Lung microvascular endothelial cell (primary cell): ENCODE results near the gene GAGE2A. TPM values are rescaled to one million over a fixed set of nuclear protein-coding genes. Genes with fewer than 3 reads are reported as not detected.
A peak's percentile ranks its signal among the peaks of the same experiment; 100 is the strongest.
"Not testable (repeated sequence)": the region's sequence is repeated elsewhere in the genome, so short reads cannot be mapped to it uniquely, and the experiment has no call there.

Experiments
- DNase-seq, 2 donors: peaks; one replicate each; pipeline versions ENCODE4 v3.0.0 to v3.0.0-alpha.2; 2010; ENCODE audit warnings: low read depth in 2 of 2
- total RNA-seq: library from RNA; depleted of rRNA; stranded (reverse); fragments of >200 nt; gene quantifications from 2 replicates; pipeline ENCODE4 v1.2.1, GENCODE V29; 2014

Gene GAGE2A
- total RNA-seq = not detected in 2 replicates

DNA sequence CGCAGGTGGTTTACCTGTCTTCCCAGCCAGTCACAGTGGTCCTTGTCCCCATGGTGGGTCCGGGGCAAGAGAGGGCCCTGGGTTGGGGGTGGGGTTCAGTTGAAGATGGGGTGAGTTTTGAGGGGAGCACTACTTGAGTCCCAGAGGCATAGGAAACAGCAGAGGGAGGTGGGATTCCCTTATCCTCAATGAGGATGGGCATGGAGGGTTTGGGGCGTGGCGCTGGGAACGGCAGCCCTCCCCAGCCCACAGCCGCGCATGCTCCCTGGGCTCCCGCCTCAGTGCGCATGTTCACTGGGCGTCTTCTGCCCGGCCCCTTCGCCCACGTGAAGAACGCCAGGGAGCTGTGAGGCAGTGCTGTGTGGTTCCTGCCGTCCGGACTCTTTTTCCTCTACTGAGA lies at the start of gene GAGE2A:
GAGE2A (plus strand) TSS at position 301 of the 400 bp plus-strand sequence. CDS start 1,155 bp downstream, outside the sequence.
- not testable (repeated sequence) for DNase-seq

- DNase-seq = not testable (repeated sequence)
Observed at GRCh38 chrX:49541433-49541832, 47.9 kb upstream of the GAGE2A start, which contains the start of gene GAGE12D. Gene GAGE12D, plus strand, starts transcription at chrX:49541733. Its CDS starts 1,155 bp downstream, at chrX:49542888.

DNA sequence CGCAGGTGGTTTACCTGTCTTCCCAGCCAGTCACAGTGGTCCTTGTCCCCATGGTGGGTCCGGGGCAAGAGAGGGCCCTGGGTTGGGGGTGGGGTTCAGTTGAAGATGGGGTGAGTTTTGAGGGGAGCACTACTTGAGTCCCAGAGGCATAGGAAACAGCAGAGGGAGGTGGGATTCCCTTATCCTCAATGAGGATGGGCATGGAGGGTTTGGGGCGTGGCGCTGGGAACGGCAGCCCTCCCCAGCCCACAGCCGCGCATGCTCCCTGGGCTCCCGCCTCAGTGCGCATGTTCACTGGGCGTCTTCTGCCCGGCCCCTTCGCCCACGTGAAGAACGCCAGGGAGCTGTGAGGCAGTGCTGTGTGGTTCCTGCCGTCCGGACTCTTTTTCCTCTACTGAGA lies 38.3 kb upstream of the GAGE2A start, which contains the start of gene GAGE12E:
GAGE12E (plus strand) TSS at position 301 of the 400 bp plus-strand sequence. CDS start 1,155 bp downstream, outside the sequence.
- DNase-seq = not testable (repeated sequence)

DNA sequence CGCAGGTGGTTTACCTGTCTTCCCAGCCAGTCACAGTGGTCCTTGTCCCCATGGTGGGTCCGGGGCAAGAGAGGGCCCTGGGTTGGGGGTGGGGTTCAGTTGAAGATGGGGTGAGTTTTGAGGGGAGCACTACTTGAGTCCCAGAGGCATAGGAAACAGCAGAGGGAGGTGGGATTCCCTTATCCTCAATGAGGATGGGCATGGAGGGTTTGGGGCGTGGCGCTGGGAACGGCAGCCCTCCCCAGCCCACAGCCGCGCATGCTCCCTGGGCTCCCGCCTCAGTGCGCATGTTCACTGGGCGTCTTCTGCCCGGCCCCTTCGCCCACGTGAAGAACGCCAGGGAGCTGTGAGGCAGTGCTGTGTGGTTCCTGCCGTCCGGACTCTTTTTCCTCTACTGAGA lies 28.8 kb upstream of the GAGE2A start, which contains the start of gene GAGE12F:
GAGE12F (plus strand) TSS at position 301 of the 400 bp plus-strand sequence. CDS start 1,155 bp downstream, outside the sequence.
- not testable (repeated sequence) for DNase-seq

DNA sequence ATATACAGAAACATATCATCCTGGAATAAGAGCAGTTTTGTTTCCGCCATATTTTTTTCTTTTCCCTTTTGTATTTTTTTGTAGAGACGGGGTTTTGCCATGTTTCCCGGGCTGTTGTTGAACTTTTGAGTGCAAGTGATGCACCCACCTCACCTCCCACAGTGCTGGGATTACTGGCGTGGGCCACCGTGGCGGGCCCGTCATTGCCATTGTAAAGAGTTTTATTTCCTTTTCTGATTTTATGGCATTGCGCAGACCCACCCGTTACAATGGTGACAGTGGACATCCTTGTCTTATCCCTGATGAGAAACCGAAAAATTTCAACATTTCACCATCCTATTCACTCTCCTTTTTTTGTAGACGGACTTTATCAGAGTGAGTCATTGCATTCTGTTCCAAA lies 20.6 kb upstream of the GAGE2A start:
- DNase-seq = not testable (repeated sequence)

DNA sequence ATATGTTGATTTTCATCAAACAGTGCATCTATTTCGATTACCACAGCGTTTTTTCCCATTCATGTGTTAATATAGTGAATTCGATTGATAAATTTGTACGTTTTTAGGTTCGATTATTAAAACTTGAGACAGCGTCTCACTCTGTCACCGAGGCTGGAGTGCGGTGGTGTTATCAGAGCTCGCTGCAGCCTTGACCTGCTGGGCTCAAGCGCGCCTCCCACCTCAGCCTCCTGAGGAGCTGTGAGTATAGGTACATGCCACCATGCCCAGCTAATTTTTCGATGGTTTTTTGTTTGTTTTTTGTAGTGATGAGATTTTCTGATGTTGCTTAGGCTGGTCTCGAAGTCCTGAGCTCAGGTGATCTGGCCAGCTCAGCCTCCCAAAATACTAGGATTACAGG lies 20.1 kb upstream of the GAGE2A start:
- not testable (repeated sequence) for DNase-seq

DNA sequence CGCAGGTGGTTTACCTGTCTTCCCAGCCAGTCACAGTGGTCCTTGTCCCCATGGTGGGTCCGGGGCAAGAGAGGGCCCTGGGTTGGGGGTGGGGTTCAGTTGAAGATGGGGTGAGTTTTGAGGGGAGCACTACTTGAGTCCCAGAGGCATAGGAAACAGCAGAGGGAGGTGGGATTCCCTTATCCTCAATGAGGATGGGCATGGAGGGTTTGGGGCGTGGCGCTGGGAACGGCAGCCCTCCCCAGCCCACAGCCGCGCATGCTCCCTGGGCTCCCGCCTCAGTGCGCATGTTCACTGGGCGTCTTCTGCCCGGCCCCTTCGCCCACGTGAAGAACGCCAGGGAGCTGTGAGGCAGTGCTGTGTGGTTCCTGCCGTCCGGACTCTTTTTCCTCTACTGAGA lies 19.2 kb upstream of the GAGE2A start, which contains the start of gene GAGE12G:
GAGE12G (plus strand) TSS at position 301 of the 400 bp plus-strand sequence. CDS start 1,155 bp downstream, outside the sequence.
- not testable (repeated sequence) for DNase-seq

DNA sequence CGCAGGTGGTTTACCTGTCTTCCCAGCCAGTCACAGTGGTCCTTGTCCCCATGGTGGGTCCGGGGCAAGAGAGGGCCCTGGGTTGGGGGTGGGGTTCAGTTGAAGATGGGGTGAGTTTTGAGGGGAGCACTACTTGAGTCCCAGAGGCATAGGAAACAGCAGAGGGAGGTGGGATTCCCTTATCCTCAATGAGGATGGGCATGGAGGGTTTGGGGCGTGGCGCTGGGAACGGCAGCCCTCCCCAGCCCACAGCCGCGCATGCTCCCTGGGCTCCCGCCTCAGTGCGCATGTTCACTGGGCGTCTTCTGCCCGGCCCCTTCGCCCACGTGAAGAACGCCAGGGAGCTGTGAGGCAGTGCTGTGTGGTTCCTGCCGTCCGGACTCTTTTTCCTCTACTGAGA lies 9.6 kb upstream of the GAGE2A start, which contains the start of gene GAGE12H:
GAGE12H (plus strand) TSS at position 301 of the 400 bp plus-strand sequence. CDS start 1,155 bp downstream, outside the sequence.
- DNase-seq = not testable (repeated sequence)

GRCh38 chrX:49589769-49590478 lies 628 bp downstream of the GAGE2A start:
- not testable (repeated sequence) for DNase-seq

DNA sequence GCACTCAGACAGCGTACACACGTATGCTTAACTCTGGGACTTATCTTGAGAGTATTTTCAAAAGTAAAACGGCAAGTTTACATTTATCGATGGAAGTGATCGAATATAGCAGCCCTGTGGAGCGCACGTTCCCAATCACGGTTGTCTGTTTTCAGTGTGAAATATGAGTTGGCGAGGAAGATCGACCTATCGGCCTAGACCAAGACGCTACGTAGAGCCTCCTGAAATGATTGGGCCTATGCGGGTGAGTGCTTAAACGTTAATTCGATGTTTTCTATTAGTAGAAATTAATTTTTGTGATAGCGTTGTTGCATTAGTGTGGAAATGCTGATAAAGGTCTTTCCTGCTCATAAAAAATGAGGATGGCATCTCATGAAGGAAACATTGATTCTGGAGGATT lies 1.2 kb downstream of the GAGE2A start:
- DNase-seq = not testable (repeated sequence)

DNA sequence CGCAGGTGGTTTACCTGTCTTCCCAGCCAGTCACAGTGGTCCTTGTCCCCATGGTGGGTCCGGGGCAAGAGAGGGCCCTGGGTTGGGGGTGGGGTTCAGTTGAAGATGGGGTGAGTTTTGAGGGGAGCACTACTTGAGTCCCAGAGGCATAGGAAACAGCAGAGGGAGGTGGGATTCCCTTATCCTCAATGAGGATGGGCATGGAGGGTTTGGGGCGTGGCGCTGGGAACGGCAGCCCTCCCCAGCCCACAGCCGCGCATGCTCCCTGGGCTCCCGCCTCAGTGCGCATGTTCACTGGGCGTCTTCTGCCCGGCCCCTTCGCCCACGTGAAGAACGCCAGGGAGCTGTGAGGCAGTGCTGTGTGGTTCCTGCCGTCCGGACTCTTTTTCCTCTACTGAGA lies 9.4 kb downstream of the GAGE2A start, which contains the start of gene GAGE1:
GAGE1 (plus strand) TSS at position 301 of the 400 bp plus-strand sequence. CDS start 1,155 bp downstream, outside the sequence.
- DNase-seq = not testable (repeated sequence)

DNA sequence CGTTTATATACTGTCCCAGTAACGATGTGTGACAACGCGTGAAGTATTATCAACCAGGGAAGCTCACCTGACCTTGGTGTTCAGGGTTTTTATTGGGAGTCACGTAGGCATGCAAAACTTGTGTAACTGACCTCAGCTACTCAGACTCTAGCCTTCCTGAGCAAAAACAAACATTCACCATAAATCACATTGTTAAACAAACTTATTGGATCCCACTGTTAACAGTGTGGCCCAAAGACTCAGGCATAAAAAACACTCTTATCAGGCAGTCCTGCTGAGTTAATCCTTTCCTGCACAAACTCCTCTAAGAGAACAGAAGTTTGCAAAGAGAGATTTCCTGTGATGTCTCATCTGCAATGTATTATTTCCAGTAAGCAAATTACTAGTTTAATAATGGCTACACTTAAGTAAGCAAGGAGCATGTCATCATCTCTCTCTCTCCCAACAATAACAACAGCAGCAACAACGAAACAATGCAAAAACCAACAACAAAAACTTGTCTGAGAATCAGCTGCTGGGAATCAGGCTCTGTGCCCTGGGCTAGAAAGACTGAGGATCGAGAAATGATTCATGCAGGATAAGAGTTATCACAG lies 21.5 kb downstream of the GAGE2A start:
- DNase-seq = no peak

GRCh38 chrX:49618574-49618973 lies 29.3 kb downstream of the GAGE2A start:
- DNase-seq = no peak

DNA sequence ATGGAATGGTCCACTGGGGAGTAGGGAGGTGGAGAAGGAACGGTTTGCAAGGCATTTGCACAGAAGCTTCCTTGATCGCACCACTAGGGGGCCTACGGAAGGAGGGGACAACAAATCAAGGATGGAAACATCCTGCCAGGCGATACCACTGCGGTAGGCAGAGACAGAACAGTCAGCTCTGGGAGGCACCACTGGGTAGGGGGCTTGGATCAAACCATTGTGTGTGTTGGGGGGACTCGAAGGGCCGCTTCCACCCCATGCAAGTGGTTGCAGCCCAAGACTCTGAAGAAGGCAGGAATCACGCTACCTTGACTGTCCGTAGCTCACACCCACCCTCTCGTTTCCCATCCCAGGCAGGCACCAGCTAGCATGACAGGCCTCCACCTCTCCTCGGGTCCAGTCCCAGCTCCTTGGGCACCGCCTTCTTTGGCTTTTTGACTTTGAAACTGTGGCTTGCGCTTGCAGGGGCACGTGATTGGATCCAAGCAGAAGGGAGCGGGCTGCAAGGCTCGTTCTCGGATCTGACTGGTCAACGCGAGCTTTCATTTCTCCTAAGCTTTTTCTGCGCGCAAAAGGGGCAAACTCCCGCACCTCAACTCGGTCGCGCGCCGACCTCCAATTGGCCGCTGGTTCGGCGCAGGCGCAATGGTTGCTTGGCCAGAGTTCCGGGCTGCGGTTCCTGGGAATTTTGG lies 37.9 kb downstream of the GAGE2A start:
- DNase-seq = peak in 1 of 2 donors; percentile 5

DNA sequence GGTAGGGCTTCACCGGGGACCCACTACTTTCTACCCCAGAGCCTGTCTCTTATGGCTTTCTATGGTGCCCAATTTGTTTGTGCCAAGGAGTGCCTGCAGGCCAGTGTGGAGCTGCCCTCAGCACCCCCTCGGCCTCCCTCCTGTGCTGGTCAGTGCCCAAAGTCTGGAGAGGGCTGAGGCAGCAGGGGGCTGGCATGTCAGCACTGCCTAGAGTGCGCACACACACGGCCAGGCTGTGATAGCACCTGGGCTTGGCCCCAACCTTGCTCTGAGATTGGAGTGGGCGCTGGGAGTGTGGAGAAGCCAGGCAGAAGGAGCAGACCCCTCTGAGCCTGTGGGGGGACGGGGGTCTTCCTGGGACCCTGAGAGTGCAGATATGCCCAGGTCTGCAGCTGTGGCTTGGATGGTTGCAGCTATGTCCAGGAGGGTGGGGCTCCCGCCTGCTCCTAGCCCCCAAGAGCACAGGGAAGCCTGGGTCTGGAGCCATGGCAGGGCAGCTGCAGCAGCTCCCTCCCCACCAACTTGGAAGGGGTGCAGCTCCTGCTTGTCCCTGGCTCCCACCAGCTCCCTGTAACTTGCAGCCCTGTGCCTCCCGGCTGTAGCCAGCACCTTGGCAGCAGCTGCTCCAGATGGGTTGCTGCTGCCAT lies 55.8 kb downstream of the GAGE2A start:
- no peak for DNase-seq

Other genes with a start within 250 kb of the GAGE2A start
- gene GAGE12C, start 57.3 kb upstream of the GAGE2A start, total RNA-seq = not detected in 2 replicates
- gene GAGE12D, start 47.8 kb upstream of the GAGE2A start, total RNA-seq = not detected in 2 replicates
- gene GAGE12E, start 38.2 kb upstream of the GAGE2A start, total RNA-seq = not detected in 2 replicates
- gene GAGE12F, start 28.7 kb upstream of the GAGE2A start, total RNA-seq = not detected in 2 replicates
- not detected in 2 replicates for gene GAGE12G, start 19.1 kb upstream of the GAGE2A start, total RNA-seq
- gene GAGE12H, start 9.5 kb upstream of the GAGE2A start, total RNA-seq = not detected in 2 replicates
- not detected in 2 replicates for gene GAGE1, start 9.5 kb downstream of the GAGE2A start, total RNA-seq
- not detected in 2 replicates for gene PAGE1, start 106.5 kb downstream of the GAGE2A start, total RNA-seq
- gene PAGE4, start 239.8 kb downstream of the GAGE2A start, total RNA-seq = not detected in 2 replicates